ENCODE measurements around the gene GDPD5. TPM values are rescaled to one million over a fixed set of nuclear protein-coding genes. Genes with fewer than 3 reads are reported as not detected.
A peak's percentile ranks its signal among the peaks of the same experiment; 100 is the strongest.

GDPD5 gene
- total and polyA plus RNA-seq, 2 donors (not counting 1 experiment from before 2014, with no cell fraction given): 2.5 to 3.1 TPM

- Histone ChIP-seq H3K36me3 (ENCODE audit: control insufficient read depth, insufficient read depth, low read length) (no peaks in the 10 kb centered on the region), H2AFZ (ENCODE audit: low read length) (no peak overlapping the region), H3K9me3 (ENCODE audit: control insufficient read depth, insufficient read depth, low read depth, low read length) (no peaks in the 10 kb centered on the region)
Measured at GRCh38 chr11:75548595-75549272, 23.0 kb upstream of the GDPD5 start.

GRCh38 chr11:75547617-75548058, 21.9 kb upstream of the GDPD5 start:
- Histone ChIP-seq H4K20me1 (ENCODE audit: control insufficient read depth, extremely low read depth, insufficient read depth, low read length) (no peaks in the 10 kb centered on the region), H3K9ac (ENCODE audit: insufficient read depth, low read length) (no peak overlapping the region), H3K27me3 (ENCODE audit: control insufficient read depth, insufficient read depth, low read length) (no peaks in the 10 kb centered on the region), H2AFZ (ENCODE audit: low read length) (no peak overlapping the region), H3K4me2 (ENCODE audit: extremely low read depth, insufficient read depth, low read length) (no peak overlapping the region), H3K9me3 (ENCODE audit: control insufficient read depth, insufficient read depth, low read depth, low read length) (no peaks in the 10 kb centered on the region), H3K4me1 (ENCODE audit: control insufficient read depth, extremely low read depth, insufficient read depth, low read length) (peaks cover 2% of the 10 kb centered on the region), H3K4me3 (replicated peaks in 1 of 4; ENCODE audit: control extremely low read depth in 1 of 4, insufficient read depth in 1 of 4, low read depth in 3 of 4, low read length in 4 of 4) (no peak overlapping the region), H3K36me3 (ENCODE audit: control insufficient read depth, insufficient read depth, low read length) (no peaks in the 10 kb centered on the region), H3K27ac (ENCODE audit: insufficient read depth, low read length) (no peak overlapping the region), H3K79me2 (ENCODE audit: control insufficient read depth, insufficient read depth, low read length) (no peaks in the 10 kb centered on the region)
- peak; percentile 58 to 71 for DNase-seq (ENCODE audit: low read depth in 2 of 2)
- no peak for TF ChIP-seq EZH2 (IDR thresholded peaks at IDR 0.05; ENCODE audit: low read length, missing control alignments)
- TF ChIP-seq CTCF (conservative IDR thresholded peaks at IDR 0.05 in 1 of 2, IDR thresholded peaks at IDR 0.05 in 1 of 2; ENCODE audit: low read depth in 1 of 2, low read length in 2 of 2): peak; percentile 90 to 93

More at GRCh38 chr11:75548595-75549272, 23.0 kb upstream of the GDPD5 start:
- TF ChIP-seq CTCF (conservative IDR thresholded peaks at IDR 0.05 in 1 of 2, IDR thresholded peaks at IDR 0.05 in 1 of 2; ENCODE audit: low read depth in 1 of 2, low read length in 2 of 2) (no peak), EZH2 (IDR thresholded peaks at IDR 0.05; ENCODE audit: low read length, missing control alignments) (no peak)
- Histone ChIP-seq H3K4me3 (replicated peaks in 1 of 4; ENCODE audit: control extremely low read depth in 1 of 4, insufficient read depth in 1 of 4, low read depth in 3 of 4, low read length in 4 of 4) (no peak overlapping the region), H3K79me2 (ENCODE audit: control insufficient read depth, insufficient read depth, low read length) (no peaks in the 10 kb centered on the region), H4K20me1 (ENCODE audit: control insufficient read depth, extremely low read depth, insufficient read depth, low read length) (no peaks in the 10 kb centered on the region), H3K27me3 (ENCODE audit: control insufficient read depth, insufficient read depth, low read length) (no peaks in the 10 kb centered on the region), H3K9ac (ENCODE audit: insufficient read depth, low read length) (no peak overlapping the region), H3K4me1 (ENCODE audit: control insufficient read depth, extremely low read depth, insufficient read depth, low read length) (peaks cover 5% of the 10 kb centered on the region), H3K27ac (ENCODE audit: insufficient read depth, low read length) (no peak overlapping the region), H3K4me2 (ENCODE audit: extremely low read depth, insufficient read depth, low read length) (no peak overlapping the region)
- no peak for DNase-seq (ENCODE audit: low read depth in 2 of 2)

GRCh38 chr11:75547177-75547576, 21.4 kb upstream of the GDPD5 start:
- peaks cover 2% of the 10 kb centered on the region for H3K4me1 ChIP-seq (ENCODE audit: control insufficient read depth, extremely low read depth, insufficient read depth, low read length)
- no peak overlapping the region for H3K27ac ChIP-seq (ENCODE audit: insufficient read depth, low read length)
- DNase-seq (ENCODE audit: low read depth in 2 of 2): no peak
- H3K9ac ChIP-seq (ENCODE audit: insufficient read depth, low read length): no peak overlapping the region
- no peaks in the 10 kb centered on the region for H3K79me2 ChIP-seq (ENCODE audit: control insufficient read depth, insufficient read depth, low read length)
- H3K27me3 ChIP-seq (ENCODE audit: control insufficient read depth, insufficient read depth, low read length): no peaks in the 10 kb centered on the region
- no peaks in the 10 kb centered on the region for H4K20me1 ChIP-seq (ENCODE audit: control insufficient read depth, extremely low read depth, insufficient read depth, low read length)
- no peaks in the 10 kb centered on the region for H3K36me3 ChIP-seq (ENCODE audit: control insufficient read depth, insufficient read depth, low read length)
- H3K4me2 ChIP-seq (ENCODE audit: extremely low read depth, insufficient read depth, low read length): no peak overlapping the region
- H3K4me3 ChIP-seq (replicated peaks in 1 of 4; ENCODE audit: control extremely low read depth in 1 of 4, insufficient read depth in 1 of 4, low read depth in 3 of 4, low read length in 4 of 4): no peak overlapping the region
- no peak overlapping the region for H2AFZ ChIP-seq (ENCODE audit: low read length)
- TF ChIP-seq CTCF (conservative IDR thresholded peaks at IDR 0.05 in 1 of 2, IDR thresholded peaks at IDR 0.05 in 1 of 2; ENCODE audit: low read depth in 1 of 2, low read length in 2 of 2): no peak
- no peak for TF ChIP-seq EZH2 (IDR thresholded peaks at IDR 0.05; ENCODE audit: low read length, missing control alignments)
- no peaks in the 10 kb centered on the region for H3K9me3 ChIP-seq (ENCODE audit: control insufficient read depth, insufficient read depth, low read depth, low read length)

Measured in fibroblast of lung (primary cell).